Adipose tissue (tissue), 3 donors: ENCODE results near the gene DRD3. TPM values are rescaled to one million over a fixed set of nuclear protein-coding genes. Genes with fewer than 3 reads are reported as not detected.

Source experiments
- H3K27ac ChIP-seq: one replicate; pipeline ENCODE4 v1.5.1; 2013; ENCODE audit warnings: low read depth, low read length
- WGBS, 3 donors: extraction: QIAGEN DNeasy Blood & Tissue Kit; methylation state at CpG; one replicate each; pipeline ENCODE4 v1.1.7; 2013; 5-methylcytosine and 5-hydroxymethylcytosine counted together
- polyA plus RNA-seq, 3 donors: library from polyadenylated mRNA; stranded (reverse); fragments of 200-250 nt; gene quantifications; one replicate each; pipeline ENCODE4 v1.2.3, GENCODE V29; 2013
- donor health status: healthy with polysubstance abuse.
- donor health status: Bipolar disorder and iron deficiency.
- donor health status: healthy.

DRD3 gene
- polyA plus RNA-seq, 3 donors, result not detected

DNA sequence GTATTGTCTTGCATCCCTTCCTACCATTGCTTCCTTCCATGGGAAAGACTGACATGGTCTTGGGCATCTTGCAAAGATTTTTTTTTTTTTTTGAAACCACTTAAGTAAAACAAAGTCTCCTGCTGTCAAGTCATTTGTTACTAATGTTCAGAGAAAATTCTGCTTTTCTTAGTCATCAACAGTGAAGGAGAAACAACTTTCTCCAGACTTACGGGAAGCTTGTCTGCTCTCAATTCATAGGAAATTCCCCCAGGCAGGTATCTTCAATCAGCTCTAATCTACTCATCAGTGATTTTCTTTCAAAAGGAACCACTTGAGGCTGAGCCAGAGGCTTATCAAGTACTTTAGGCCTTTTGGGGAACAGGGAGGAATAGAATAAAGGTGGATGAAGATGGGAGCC, 15.9 kb upstream of the DRD3 start:
- WGBS, 3 donors, result 85 to 93% (median 92%) methylated on average over 1 of the region's 1 CpG
- H3K27ac ChIP-seq, result no peak overlapping the region

DNA sequence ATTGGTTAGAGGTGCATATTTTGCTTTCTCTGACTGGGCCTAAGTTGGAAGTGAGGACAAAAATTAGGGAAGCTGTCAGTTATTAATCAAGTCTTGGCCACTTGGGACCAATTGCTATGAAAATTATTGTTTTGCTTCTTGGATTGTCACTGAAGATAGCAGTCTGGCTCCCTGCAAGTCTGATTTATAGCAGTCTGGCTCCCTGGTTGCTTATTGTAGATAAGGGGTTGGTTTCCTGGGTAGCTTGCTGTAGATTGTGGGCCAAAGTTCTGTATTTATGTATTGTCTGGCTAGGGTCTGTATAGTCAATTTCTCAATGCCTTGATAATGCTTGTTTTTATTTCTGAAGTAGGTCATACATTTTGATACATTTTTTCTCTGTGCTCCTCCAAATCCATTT, 13.3 kb upstream of the DRD3 start:
- H3K27ac ChIP-seq, result no peak overlapping the region

DNA sequence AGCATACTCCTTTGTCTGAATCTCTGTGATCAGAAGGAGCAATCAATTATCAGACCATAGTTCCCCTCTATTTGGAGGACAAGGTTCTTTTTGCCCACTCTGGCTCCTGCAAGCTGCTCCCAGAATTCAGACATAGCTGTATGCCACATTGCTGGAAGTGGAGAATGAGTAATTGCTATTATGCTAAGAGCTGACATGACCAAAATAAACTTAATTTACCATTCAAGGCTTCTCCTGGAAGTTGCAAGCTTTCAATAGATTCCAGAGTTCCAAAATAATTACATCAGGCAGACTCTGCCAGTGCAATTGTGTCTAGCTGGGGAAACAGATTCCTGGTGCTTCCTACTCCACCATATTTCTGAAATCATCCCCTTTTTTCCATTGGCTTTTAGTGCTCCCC, 7.6 kb upstream of the DRD3 start:
- no peak overlapping the region for H3K27ac ChIP-seq

DNA sequence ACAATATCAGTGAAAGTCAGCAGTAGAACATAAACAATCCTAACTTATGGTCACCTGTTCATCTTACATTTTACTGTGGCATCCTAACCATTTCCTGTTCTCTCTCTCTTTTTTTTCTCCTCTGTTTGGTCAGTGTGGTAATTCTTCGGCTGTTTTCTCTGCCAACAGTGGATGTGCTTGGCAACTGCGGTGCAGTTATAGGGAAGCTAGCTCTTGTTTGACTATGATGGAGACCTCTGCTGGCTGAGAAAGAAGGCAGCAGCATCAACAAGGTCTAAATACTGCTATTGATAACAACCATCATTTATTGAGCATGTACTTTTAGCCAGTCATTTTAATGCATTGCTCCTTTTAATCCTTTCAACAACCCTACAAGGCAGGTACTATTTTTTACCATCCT, 723 bp upstream of the DRD3 start:
- no peak overlapping the region for H3K27ac ChIP-seq
- WGBS, 3 donors, result 19 to 26% (median 21%) methylated on average over 2 of the region's 2 CpGs

DNA sequence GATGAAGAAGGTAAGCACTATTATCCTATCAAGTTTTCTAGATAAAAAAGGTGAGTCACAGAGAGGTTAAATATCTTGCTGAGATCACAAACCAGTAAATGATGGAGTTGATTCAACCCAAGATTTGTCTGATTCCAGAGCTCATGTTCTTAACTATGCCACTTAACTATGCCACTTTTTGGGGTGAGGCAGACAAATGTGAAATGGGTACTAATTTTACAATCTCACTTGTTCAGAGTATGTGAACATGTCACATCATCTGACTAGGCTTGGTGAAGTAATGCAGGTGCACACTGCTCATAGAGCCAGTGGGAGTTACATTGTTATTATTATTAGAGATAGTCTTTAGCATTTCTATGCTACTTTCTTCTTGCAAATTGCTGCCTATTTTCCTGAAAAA, 2.0 kb downstream of the DRD3 start:
- no peak overlapping the region for H3K27ac ChIP-seq

DNA sequence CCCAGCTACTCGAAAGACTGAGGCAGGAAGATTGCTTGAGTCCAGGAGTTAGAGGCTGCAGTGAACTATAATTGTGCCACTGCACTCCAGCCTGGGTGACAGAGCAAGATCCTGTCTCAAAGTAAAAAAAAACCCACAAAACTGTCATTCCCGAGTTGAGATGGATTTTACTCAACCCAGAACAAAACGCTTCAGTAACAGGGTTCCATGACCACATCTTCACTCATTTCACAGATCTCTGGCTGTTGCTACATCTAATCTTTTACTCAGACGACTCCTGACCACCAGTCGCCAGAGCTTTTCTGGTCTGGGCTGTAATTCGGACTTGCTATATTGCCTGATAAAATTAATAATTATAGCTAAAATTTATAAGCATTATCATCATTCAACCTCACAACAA, 2.4 kb downstream of the DRD3 start:
- 76 to 84% (median 82%) methylated on average over 6 of the region's 6 CpGs for WGBS, 3 donors
- H3K27ac ChIP-seq, result no peak overlapping the region

DNA sequence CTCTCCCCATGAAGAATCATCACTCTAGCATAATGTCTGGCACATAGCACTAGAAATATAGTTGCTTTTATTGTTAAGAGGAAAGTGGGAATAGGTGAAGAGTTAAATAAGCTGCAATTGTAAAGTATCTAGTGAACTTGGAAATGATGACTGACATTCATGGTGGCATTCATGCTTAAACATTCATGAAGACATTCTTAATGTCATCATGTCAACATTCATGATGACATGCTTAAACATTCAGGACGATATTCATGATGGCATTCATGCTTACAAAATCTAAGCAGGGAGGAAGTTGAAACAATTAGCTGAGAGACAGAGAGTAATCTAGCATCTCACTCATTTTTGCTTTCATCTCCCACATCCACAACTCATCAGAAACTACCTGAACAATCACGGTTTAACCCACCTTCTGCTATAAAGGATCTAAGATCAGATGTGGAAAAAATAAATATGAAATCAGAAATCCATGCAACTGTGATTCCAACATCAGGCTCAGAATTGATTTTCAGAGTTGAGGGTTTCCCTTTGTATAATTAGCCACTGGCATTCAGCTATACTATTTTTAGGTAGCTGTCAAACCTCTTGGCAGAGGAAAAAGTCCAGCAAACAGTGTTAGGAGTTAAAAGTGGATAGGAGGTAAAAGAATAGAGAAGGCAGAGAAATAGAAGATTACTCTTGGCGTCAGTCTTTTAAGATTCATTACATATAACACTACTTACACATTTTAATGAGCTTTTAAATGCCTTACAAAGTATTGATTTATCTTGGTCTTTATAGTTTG, 3.5 kb downstream of the DRD3 start:
- H3K27ac ChIP-seq, result no peak overlapping the region

DNA sequence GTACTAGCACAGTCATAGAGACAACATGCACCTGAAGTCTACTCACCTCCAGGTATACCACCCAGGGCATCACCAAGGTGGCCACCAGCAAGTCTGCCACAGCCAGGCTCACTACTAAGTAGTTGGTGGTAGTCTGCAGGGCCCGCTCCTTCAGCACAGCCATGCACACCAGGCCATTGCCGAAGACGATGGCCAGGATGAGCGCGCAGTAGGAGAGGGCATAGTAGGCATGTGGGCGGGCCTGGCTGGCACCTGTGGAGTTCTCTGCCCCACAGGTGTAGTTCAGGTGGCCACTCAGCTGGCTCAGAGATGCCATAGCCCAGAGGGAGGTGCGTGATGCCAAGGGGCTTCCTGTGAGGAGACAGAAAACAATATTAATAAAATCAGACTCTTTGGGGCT, 7.2 kb downstream of the DRD3 start:
- no peak overlapping the region for H3K27ac ChIP-seq
- WGBS, 3 donors, result 87 to 91% (median 90%) methylated on average over 7 of the region's 7 CpGs

More for the DNA sequence above, 3.5 kb downstream of the DRD3 start:
- WGBS, 3 donors, result 45 to 63% (median 59%) methylated on average over 3 of the region's 3 CpGs

DNA sequence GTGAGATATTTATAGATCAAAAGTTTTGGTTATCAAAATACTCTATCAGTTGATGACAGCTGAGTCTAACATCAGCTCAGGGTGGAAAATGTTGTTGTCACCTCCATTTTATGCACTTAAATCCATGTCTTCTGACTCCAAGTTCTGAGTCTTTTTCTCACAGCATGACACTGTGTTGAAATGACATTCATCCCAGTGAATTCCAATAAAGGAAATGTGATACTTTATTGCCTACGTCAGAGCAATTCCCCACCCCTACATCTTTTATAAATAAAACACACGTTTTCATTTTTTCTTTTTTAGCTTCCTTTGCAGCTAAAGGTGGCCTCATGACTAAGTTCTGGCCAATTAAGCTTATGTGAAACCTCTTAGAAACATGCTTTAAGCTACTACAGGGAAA, 10.7 kb downstream of the DRD3 start:
- no peak overlapping the region for H3K27ac ChIP-seq
- 35 to 46% (median 39%) methylated on average over 2 of the region's 2 CpGs for WGBS, 3 donors

DNA sequence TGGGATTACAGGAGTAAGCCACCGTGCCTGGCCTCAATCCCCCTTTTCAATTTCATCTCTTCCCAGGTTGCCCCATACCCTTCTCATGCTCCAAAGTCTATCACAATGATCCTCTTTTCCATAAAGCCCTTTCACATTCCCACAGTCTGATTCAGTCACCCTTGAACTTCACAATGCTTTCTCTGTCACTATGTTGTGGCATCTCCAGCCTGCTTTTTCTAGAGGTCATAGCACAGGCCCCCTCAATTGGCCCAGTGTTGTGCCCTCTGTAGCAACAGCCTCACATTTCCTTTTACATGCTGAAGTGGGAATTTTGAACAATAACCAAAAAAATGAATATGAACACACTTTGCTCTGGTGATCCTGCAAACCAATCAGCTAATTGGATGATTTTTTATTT, 21.5 kb downstream of the DRD3 start:
- 93 to 100% (median 100%) methylated on average over 1 of the region's 1 CpG for WGBS, 3 donors
- no peak overlapping the region for H3K27ac ChIP-seq

DNA sequence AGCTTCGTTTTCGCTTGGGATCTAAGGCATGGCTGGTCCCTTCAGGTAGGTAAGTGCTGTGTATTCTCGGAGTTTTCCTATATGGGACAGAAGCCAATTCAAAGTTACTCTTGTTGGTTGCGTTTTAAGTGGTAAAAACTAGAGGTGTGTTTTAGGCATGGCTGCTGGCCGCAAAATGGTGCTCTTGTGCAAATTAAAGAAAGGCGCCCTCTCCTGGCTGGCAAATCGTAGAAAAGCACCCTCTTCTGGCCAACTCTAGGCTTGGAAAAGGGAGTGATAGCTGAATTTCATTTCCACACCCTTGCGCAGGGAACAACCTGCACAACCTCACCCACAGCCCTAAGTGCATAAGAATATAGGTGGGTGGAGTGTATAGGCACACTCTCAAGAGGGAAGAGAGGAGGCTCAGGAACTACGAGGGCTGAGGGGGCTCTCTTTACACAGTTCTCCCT, 23.5 kb downstream of the DRD3 start:
- 75 to 77% (median 76%) methylated on average over 9 of the region's 9 CpGs for WGBS, 3 donors
- H3K27ac ChIP-seq, result no peak overlapping the region

DNA sequence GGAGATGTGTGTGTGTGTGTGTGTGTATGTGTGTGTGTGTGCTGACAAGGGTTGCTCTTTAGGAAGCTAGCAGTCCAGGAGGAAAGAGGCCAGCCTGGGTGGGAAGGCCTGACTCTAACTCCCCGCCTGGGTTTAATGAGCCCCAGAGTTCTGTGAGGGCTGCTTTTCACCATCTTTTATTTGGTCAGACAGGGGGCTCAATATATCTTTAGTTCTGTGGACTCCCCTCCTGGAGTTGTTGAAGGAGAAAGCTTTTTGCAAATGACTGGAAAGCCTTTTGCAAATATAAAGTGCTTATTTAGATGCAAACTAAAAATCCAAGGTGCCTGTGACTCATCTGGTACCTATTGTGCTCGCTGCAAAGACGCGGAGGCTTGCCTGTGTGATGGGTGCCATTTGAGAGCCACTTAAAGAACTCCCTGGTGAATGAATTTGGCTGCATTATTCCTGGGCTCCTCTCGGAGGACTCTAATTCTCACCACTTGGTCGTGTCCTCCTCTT, 24.5 kb downstream of the DRD3 start:
- no peak overlapping the region for H3K27ac ChIP-seq
- WGBS, 3 donors, result 63 to 72% (median 68%) methylated on average over 6 of the region's 6 CpGs

DNA sequence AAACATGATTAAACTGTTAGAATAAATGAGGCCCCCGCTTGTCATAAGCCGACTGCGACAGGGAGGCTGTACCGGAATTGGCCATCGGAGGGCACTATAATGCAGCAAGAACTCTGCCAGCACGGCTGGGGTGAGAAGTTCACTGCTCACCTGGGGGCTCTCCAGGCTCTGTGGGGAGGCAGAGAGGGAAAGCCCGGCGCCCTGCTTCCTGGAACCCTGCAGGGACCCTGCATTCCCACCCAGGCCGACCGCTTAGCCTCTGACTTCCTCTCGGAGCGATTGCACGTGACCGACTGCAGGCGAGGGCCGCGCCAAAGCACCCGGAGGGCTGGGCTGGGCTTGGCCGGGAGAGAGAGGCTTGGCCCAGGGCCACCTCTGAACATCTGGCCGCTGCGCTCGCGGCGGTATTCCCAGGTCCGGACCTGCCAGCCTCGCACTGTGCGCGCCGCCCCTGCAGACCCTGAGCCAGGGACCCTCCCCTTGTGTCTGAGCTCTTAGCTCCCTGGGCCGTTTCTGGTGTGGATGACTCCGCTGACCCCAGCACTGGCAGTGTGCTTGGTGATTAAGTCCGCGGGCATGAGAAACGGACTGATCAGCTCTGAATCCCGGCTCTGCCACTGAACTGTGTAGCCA, 26.2 kb downstream of the DRD3 start:
- WGBS, 3 donors, result 2 to 6% (median 5%) methylated on average over 35 of the region's 35 CpGs
- no peak overlapping the region for H3K27ac ChIP-seq

DNA sequence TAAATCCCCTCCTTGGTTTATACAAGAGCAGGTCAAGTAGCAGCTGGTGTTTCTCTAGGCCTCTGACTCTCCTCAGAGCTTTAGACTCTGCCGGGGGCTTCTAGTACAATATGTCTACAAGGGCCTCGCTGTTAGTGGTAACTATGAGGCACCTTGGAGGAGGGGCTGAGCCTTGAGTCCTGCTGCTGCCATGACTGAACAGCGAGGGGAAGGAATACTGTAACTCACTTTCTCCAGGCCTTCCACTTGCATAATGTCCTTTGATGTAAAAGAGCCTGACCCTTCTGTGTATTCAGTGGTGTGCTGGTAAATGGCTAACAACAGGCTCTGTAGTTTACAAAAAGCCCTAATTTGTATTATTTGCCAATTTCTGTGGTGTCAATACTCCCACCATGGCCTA, 27.8 kb downstream of the DRD3 start:
- 77 to 81% (median 79%) methylated on average over 3 of the region's 3 CpGs for WGBS, 3 donors
- no peak overlapping the region for H3K27ac ChIP-seq

DNA sequence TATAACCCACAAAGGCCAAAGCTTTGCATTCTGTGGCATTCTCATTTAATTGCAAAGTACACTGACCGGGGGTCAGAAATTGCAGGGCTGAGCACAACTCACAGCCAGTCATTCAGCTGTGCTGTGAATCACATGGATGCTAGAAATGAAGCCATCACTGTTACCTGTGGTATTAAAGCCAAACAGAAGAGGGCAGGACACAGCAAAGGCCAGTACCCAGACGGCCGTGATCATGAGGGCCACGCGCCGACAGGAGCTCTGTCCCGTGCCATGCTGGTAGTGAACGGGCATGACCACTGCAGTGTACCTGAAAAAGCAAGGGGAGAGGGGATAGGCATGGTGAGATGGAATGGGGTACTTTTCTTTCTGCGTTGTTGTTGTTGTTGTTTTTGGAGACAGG, 31.6 kb downstream of the DRD3 start:
- no peak overlapping the region for H3K27ac ChIP-seq
- WGBS, 3 donors, result 82 to 88% (median 87%) methylated on average over 9 of the region's 9 CpGs

DNA sequence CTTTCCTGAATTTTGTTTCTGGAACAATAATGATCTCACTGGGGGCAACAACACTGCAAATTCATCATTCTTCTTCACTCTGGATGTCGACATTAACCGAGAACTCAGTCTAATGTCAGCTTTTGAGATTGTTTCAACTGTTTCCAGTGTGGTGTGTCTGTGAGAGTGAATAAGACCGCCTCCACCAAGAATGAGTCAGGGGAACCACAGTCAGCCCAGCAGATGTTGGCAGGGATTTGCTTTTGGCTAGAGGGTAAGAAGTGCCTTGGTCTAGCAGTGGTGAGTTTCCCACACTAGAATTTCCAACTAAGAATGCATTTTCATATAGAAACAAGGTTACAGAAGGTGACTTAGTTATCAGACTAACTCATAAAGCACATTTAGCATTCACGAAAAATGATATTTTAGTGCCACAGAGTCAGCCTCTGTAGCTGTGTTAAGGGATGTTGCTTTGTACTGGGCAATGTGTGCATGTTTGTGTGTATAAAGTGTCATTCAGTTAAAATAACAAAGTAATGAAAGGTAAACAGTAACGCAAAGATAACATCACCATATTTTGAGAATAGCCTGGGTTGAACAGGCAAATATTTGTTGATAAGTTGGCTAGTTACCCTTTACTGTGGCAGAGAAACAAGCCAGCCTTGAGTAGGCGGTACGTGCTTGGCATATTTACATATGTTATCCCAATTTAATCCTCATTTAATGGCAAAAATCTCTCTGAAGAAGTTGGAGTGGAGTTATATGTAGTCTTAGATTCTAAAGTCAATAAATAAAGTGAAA, 33.8 kb downstream of the DRD3 start:
- WGBS, 3 donors, result 45 to 79% (median 67%) methylated on average over 7 of the region's 7 CpGs

DNA sequence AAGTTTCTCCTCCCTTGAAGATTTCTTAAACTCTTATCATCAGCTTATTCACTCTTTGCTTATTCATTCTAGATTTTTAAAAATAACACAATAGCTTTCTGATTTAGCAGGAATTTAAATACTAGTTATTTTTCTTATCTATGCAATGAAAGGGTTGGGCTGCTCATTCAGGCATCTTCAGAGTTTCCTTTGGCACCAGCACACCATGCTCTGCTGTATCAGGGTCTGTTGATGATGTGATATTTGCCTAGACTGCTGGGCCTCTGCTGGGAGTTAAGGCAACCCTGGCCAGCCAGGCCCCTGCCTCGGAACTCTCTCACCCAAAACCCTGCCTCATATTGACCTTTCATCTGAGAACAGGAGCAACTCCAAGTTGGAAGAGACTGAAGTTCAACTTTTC, 35.0 kb downstream of the DRD3 start:
- WGBS, 3 donors, result 64 to 80% (median 73%) methylated on average over 1 of the region's 1 CpG
- H3K27ac ChIP-seq, result no peak overlapping the region

More for the DNA sequence above, 33.8 kb downstream of the DRD3 start:
- H3K27ac ChIP-seq, result no peak overlapping the region

DNA sequence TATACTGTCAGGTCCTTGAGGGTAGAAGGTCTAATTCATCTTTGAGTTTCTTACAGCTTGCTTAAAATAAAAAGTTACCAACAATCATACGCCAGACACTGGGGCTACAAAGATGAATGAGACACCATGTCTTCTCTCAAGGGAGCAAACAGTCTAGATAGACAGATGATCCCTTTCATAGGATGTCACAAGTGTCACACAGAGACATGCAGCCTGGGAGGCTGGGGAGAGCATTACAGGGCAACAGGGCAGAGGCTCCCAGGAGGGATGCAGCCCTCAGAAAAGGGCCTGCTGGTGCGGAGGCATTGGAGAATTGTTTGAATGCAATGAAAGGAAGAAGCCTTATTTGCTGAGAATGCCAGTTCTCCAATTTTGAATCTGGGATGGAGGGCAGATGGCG, 39.0 kb downstream of the DRD3 start:
- WGBS, 3 donors, result 83 to 93% (median 88%) methylated on average over 3 of the region's 3 CpGs
- no peak overlapping the region for H3K27ac ChIP-seq

DNA sequence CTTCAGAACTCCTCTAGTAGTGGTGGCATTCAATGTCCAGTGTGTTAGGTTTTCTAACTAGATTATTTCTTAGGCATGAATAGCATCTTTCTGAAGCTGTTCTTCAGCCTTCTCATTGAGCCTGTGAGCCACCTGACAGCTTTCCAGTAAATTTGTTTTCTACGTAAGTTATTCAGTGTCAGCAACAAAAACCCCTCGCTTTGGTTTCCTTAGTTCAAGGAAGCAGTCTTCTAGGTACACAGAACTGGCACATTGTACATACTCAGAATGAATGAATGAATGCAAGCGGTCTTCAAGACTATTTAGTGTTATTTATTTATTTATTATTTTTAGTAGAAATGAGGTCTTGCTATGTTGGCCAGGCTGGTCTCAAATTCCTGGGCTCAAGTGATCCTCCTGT, 44.9 kb downstream of the DRD3 start:
- H3K27ac ChIP-seq, result no peak overlapping the region
- 94 to 96% (median 94%) methylated on average over 3 of the region's 3 CpGs for WGBS, 3 donors
